HCT116 (cell line): Measurements from ENCODE around the gene GPT2. TPM values are rescaled to one million over a fixed set of nuclear protein-coding genes. Genes with fewer than 3 reads are reported as not detected.

Experiments used
- ATAC-seq: fragments of 200-7000 bp; cut with Tn5 transposase; 2 replicates; pipeline ENCODE4 v1.9.1; 2020; ENCODE audit warnings: mild to moderate bottlenecking, moderate library complexity
- BruUV-seq: library from RNA; stranded (reverse); fragments of 400-500 nt; replicated peaks from 2 replicates; lab custom pipeline; 2021; lab: Mats Ljungman, UMichigan
- CTCF ChIA-PET: fragments of 300-600 bp; sonication (Branson Sonifier 250); formaldehyde crosslinking; loops from one replicate; lab custom pipeline; 2021; ENCODE audit warnings: antibody characterized with exemption; lab: Charles Lee
- POLR2A ChIA-PET: fragments of 300-600, 350-600 bp; sonication (Branson Sonifier 250); formaldehyde crosslinking; loops from one replicate; lab custom pipeline; 2021; ENCODE audit warnings: antibody characterized with exemption; lab: Charles Lee
- RAD21 ChIA-PET, 2 experiments: fragments of 300-600 bp; sonication (Branson Sonifier 250); formaldehyde crosslinking; loops; one replicate each; lab custom pipeline; 2023; ENCODE audit warnings: low total read pairs in 2 of 2; ENCODE audit not compliant: uncharacterized antibody in 2 of 2, unreplicated experiment in 2 of 2, low non-redundant PET in 1 of 2; lab: Charles Lee
- DNase-seq: peaks from one replicate; pipeline ENCODE4 v3.0.0-alpha.2; 2010; ENCODE audit warnings: low read depth, low spot score
- H2AFZ ChIP-seq: fragments of 200-600 bp; shearing (Covaris generic), sonication (generic); 2 replicates; pipeline ENCODE4 v1.6.1; 2017; ENCODE audit warnings: low read depth, mixed run types, mixed read lengths, antibody characterized with exemption, low read length; ENCODE audit not compliant: poor library complexity, severe bottlenecking
- H3K27ac ChIP-seq: 2 replicates; pipeline ENCODE4 v1.5.1; 2012; ENCODE audit warnings: low read depth, low read length
- H3K27me3 ChIP-seq: fragments of 200-600 bp; sonication (generic); 2 replicates; pipeline ENCODE4 v1.6.1; 2016; ENCODE audit warnings: mixed run types, low read length, mixed read lengths; ENCODE audit not compliant: insufficient read depth
- H3K36me3 ChIP-seq, 2 experiments: fragments of 200-500 bp in 1 of 2; fragments of 200-600 bp in 1 of 2; sonication (Bioruptor generic) in 1 of 2; sonication (generic) in 1 of 2; 2 replicates each; pipeline versions ENCODE4 v1.5.1 to v1.6.1; 2014 to 2016; ENCODE audit warnings: low read length in 2 of 2, inconsistent platforms in 1 of 2, mixed read lengths in 1 of 2, mixed run types in 1 of 2; ENCODE audit not compliant: insufficient read depth in 2 of 2, control insufficient read depth in 1 of 2
- H3K4me1 ChIP-seq, 2 experiments: fragments of 200-600 bp in 1 of 2; sonication (generic) in 1 of 2; 2 replicates each; pipeline versions ENCODE4 v1.5.1 to v1.6.1; 2012 to 2017; ENCODE audit warnings: low read length in 2 of 2, inconsistent platforms in 1 of 2, mild to moderate bottlenecking in 1 of 2, mixed read lengths in 1 of 2, mixed run types in 1 of 2, moderate library complexity in 1 of 2; ENCODE audit not compliant: insufficient read depth in 2 of 2, control insufficient read depth in 1 of 2
- H3K4me2 ChIP-seq: fragments of 200-600 bp; sonication (generic); 2 replicates; pipeline ENCODE4 v1.6.1; 2017; ENCODE audit warnings: mixed run types, low read length, mixed read lengths
- H3K4me3 ChIP-seq, 2 experiments: fragments of 200-600 bp in 1 of 2; sonication (generic) in 1 of 2; replicated peaks in 1 of 2; 2 replicates each; pipeline ENCODE4 v1.5.1; 2011 to 2016; ENCODE audit warnings: low read length in 2 of 2, control low read depth in 1 of 2, low read depth in 1 of 2, mild to moderate bottlenecking in 1 of 2, mixed read lengths in 1 of 2, mixed run types in 1 of 2
- H3K79me2 ChIP-seq: fragments of 200-600 bp; sonication (generic); 2 replicates; pipeline ENCODE4 v1.6.1; 2017; ENCODE audit warnings: mild to moderate bottlenecking, mixed run types, low read length, moderate library complexity, mixed read lengths; ENCODE audit not compliant: insufficient read depth
- H3K9ac ChIP-seq: fragments of 200-600 bp; sonication (generic); 2 replicates; pipeline ENCODE4 v1.6.1; 2016; ENCODE audit warnings: low read length, mixed read lengths
- H3K9me2 ChIP-seq: fragments of 200-600 bp; sonication (generic), shearing (Covaris generic); 2 replicates; pipeline ENCODE4 v1.6.1; 2017; ENCODE audit warnings: mixed run types, mild to moderate bottlenecking, moderate library complexity; ENCODE audit not compliant: insufficient read depth
- H3K9me3 ChIP-seq, 2 experiments: fragments of 200-500 bp in 1 of 2; fragments of 200-600 bp in 1 of 2; sonication (Bioruptor generic) in 1 of 2; sonication (generic) in 1 of 2; 2 replicates each; pipeline ENCODE4 v1.6.1; 2014 to 2017; ENCODE audit warnings: low read length in 2 of 2, mixed read lengths in 2 of 2, inconsistent platforms in 1 of 2, low read depth in 1 of 2, mild to moderate bottlenecking in 1 of 2, mixed run types in 1 of 2, moderate library complexity in 1 of 2; ENCODE audit not compliant: control insufficient read depth in 1 of 2, insufficient read depth in 1 of 2
- H4K20me1 ChIP-seq: fragments of 200-600 bp; sonication (generic), shearing (Covaris generic); 2 replicates; pipeline ENCODE4 v1.6.1; 2017; ENCODE audit warnings: mixed run types, mild to moderate bottlenecking, moderate library complexity; ENCODE audit not compliant: insufficient read depth
- CEBPB ChIP-seq: IDR thresholded peaks from 2 replicates; pipeline ENCODE4 v1.6.1; 2012; ENCODE audit warnings: low read depth
- CTCF ChIP-seq, 3 experiments: fragments of 200-600 bp in 1 of 3; sonication (generic) in 1 of 3; IDR thresholded peaks in 2 of 3; conservative IDR thresholded peaks in 1 of 3; 2 replicates each; pipeline ENCODE4 v1.5.1; 2012 to 2017; ENCODE audit warnings: low read depth in 2 of 3, low read length in 2 of 3, antibody characterized with exemption in 1 of 3, borderline replicate concordance in 1 of 3, control low read depth in 1 of 3, mild to moderate bottlenecking in 1 of 3, mixed read lengths in 1 of 3, mixed run types in 1 of 3, moderate library complexity in 1 of 3; ENCODE audit not compliant: insufficient read depth in 1 of 3
- ELF1 ChIP-seq: IDR thresholded peaks from 2 replicates; pipeline ENCODE4 v1.6.1; 2012; ENCODE audit warnings: low read depth, borderline replicate concordance
- RAD21 ChIP-seq: IDR thresholded peaks from 2 replicates; pipeline ENCODE4 v1.6.1; 2012; ENCODE audit warnings: low read depth, mild to moderate bottlenecking
- REST ChIP-seq: IDR thresholded peaks from 2 replicates; pipeline ENCODE4 v1.6.1; 2012; ENCODE audit warnings: low read depth
- intact Hi-C: fragments of 100-400 bp; cut with micrococcal nuclease; formaldehyde crosslinking; loops from 2 replicates; pipeline ENCODE4 v1.10.0; 2022
- total RNA-seq: library from RNA; stranded (reverse); gene quantifications from one replicate; pipeline ENCODE4 v1.2.1, GENCODE V29; 2021; ENCODE audit not compliant: unreplicated experiment

GPT2 gene
- total RNA-seq, 1 experiment from 2014 or later, result 50.6 TPM

- Histone ChIP-seq H2AFZ (no peak overlapping the region), H3K4me3 (no peak overlapping the region), H3K9ac (no peak overlapping the region), H3K4me1 (no peaks in the 10 kb centered on the region), H3K27me3 (no peaks in the 10 kb centered on the region), H3K4me2 (no peak overlapping the region), H3K79me2 (no peaks in the 10 kb centered on the region), H3K9me3 (no peaks in the 10 kb centered on the region), H3K36me3 (no peaks in the 10 kb centered on the region), H3K27ac (no peak overlapping the region), H4K20me1 (no peaks in the 10 kb centered on the region), H3K9me2 (no peaks in the 10 kb centered on the region)
- intact Hi-C loops, result loop anchor here (1.0 to 10.0 kb wide), 7 partner anchors 70 to 1677 kb away; partner anchors contain the start of gene NETO2
- ChIA-PET CTCF (interaction anchor here (0.8 to 5.0 kb wide), 7 partner anchors 14 to 1217 kb away, joined by 3 to 24 read pairs (median 3); no protein-coding TSS in a partner anchor), POLR2A (interaction anchor here (1.7 kb wide), 1 partner anchor 1217 kb away, joined by 3 read pairs; no protein-coding TSS in a partner anchor), RAD21 (interaction anchor here in 1 of 2 experiments (1.7 kb wide), 1 partner anchor 1217 kb away, joined by 5 read pairs; no protein-coding TSS in a partner anchor)
- ATAC-seq (peak; percentile 90), DNase-seq (peak; percentile 29)
- TF ChIP-seq RAD21 (peak; percentile 89), CTCF (IDR thresholded peaks at IDR 0.05 in 2 of 3, conservative IDR thresholded peaks at IDR 0.05 in 1 of 3; ENCODE audit: borderline replicate concordance in 1 of 3, insufficient read depth in 1 of 3, low read depth in 2 of 3, low read length in 2 of 3) (peak; percentile 63 to 75 (median 65)), REST (no peak), ELF1 (no peak), CEBPB (no peak)
- BruUV-seq, result no TSS peak
Measured at GRCh38 chr16:46947900-46948547, 63.9 kb downstream of the GPT2 start.
